Islet precursor cell (in vitro differentiated cells): ENCODE measurements around the gene CCT7.

Experiments
- DNase-seq: peaks from one replicate; pipeline ENCODE4 v3.0.0-alpha.2; 2018

Gene CCT7

DNA sequence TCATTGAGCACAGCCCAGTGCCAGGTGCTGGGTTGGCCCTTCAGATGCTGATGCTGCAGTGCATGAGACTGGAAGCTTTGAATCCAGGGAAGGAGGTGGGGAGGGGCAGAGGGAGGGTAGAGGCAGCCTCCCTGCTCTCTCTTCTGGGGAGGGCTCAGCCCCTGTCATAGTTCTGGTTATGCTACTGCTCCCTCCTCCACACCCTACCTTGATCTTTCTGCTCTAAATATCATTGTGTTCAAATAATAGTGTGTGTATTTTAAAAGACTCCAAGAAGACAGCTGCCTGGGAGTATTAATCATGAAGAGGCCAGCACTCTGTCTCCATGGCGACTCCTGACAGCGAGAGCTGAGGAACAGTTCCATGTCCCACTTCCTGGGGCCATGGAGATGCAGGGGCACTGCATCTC lies 63.0 kb downstream of the CCT7 start:
- peak; percentile 57 for DNase-seq

DNA sequence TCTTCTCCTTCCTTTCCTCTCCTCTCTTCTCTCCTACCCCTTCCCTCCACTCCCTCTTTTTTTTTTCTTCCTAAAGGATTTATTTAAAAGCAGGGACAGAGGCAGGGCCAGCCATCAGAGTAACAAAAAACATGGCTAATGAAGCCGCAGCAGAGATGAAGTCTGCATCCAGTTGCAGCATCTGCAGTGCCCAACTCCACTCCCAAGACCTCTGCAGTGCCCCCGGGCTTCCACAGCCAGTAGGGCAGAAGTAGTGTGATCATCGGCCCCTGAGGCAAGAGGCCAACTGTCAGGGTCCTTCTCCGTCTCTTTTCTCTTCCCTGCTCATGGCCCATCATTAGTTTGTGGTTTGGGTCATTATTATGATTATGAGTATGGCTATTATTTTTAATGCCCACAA lies 63.5 kb downstream of the CCT7 start:
- peak; percentile 45 for DNase-seq

- DNase-seq: peak; percentile 19
Measured at GRCh38 chr2:73300926-73301325, 66.8 kb downstream of the CCT7 start.

- no peak for DNase-seq
Measured at GRCh38 chr2:73301636-73302035, 67.5 kb downstream of the CCT7 start.
